Activated T-helper 1 cell treated with anti-CD3 and anti-CD28 coated beads, Interleukin-12 subunit alpha, Interleukin-12 subunit beta, Interleukin-2, Interleukin-4 antibody, amounts not matched to agents 30 ng/mL and 10 ng/mL and 1 ng/mL, durations not matched to agents 14 hours and 24 hours and 36 hours (primary cell): Measurements from ENCODE around the gene SSBP3. TPM values are rescaled to one million over a fixed set of nuclear protein-coding genes. Genes with fewer than 3 reads are reported as not detected.
"Not testable (repeated sequence)": the region's sequence is repeated elsewhere in the genome, so short reads cannot be mapped to it uniquely, and the experiment has no call there.

Source experiments
- DNase-seq: peaks from one replicate; pipeline ENCODE4 v3.0.0; 2021; ENCODE audit warnings: low spot score
- H3K27ac Mint-ChIP-seq: one replicate; pipeline ENCODE4 v1.8.0; 2021; ENCODE audit warnings: mild to moderate bottlenecking, mixed read lengths
- H3K27me3 Mint-ChIP-seq: one replicate; pipeline ENCODE4 v1.8.0; 2022; ENCODE audit warnings: mild to moderate bottlenecking, moderate library complexity, mixed read lengths; ENCODE audit not compliant: insufficient read depth
- H3K36me3 Mint-ChIP-seq: one replicate; pipeline ENCODE4 v1.8.0; 2021; ENCODE audit warnings: low read depth, mixed read lengths
- H3K4me1 Mint-ChIP-seq: one replicate; pipeline ENCODE4 v1.8.0; 2021; ENCODE audit warnings: low read depth, mixed read lengths
- H3K4me3 Mint-ChIP-seq: one replicate; pipeline ENCODE4 v1.8.0; 2021; ENCODE audit warnings: mild to moderate bottlenecking, moderate library complexity, mixed read lengths
- H3K9me3 Mint-ChIP-seq: one replicate; pipeline ENCODE4 v1.8.0; 2021; ENCODE audit warnings: mixed read lengths
- intact Hi-C: fragments of 100-400 bp; cut with micrococcal nuclease; formaldehyde crosslinking; loops from one replicate; pipeline ENCODE4 v1.15.1; 2024
- total RNA-seq: library from RNA; stranded (reverse); gene quantifications from 2 replicates; pipeline ENCODE4 v1.2.3, GENCODE V29; 2022

SSBP3 gene
- total RNA-seq, 1 donor from 2014 or later: 98.0 TPM

DNA sequence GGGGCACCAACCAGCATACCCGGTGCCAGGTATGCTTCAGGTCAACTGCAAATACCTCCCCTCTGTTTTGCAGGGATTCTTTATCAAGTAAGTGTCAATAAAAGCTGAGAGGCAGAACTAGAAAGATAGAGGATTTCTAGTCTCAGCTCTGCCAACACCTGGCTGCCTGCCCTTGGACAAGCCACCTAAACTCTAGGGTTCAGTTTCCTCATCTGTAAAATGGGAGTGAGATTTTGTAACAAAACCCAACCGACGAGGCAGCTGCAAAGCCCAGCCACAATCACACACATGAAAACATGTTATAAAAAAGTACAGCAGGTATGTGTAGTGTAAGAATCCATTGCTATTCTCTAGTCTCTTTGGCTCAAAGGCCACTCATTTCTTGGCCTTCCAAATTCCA is 8.2 kb downstream of the SSBP3 start:
- Mint-ChIP-seq H3K36me3 (peaks cover 77% of the 10 kb centered on the region), H3K27ac (no peak overlapping the region), H3K4me1 (peaks cover 74% of the 10 kb centered on the region), H3K9me3 (no peaks in the 10 kb centered on the region), H3K4me3 (no peak overlapping the region), H3K27me3 (no peaks in the 10 kb centered on the region)
- intact Hi-C loops: loop anchor here (2.0 kb wide), 2 partner anchors 167 to 197 kb away; partner anchors contain the start of genes CYB5RL and MRPL37
- no peak for DNase-seq

DNA sequence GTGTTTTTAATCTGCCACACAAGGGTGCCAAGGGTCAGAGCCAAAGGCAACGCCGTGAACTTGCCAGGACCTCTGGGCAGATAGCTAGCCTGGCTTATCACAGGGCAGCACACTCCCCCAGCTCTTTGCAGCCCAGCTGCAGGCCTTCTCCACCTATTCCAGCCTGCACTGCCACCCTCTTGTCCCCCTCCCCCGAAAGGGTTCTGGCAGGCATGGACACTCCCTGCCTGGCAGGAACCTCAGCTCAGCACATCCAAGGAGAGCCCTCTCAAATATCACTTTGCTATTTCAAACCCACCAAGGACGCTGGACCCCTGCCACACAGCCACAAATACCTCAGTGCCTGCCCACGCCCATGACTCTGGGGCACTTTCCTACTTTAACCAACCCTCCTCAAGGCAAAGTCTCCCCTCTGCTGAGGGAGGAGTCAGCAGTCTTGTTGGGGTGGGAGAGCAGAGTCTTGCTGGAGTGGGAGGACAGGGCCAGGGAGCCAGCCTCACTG is 9.1 kb downstream of the SSBP3 start:
- no peak overlapping the region for H3K27ac Mint-ChIP-seq
- H3K4me3 Mint-ChIP-seq: no peak overlapping the region
- intact Hi-C loops: no loop called here
- H3K9me3 Mint-ChIP-seq: no peaks in the 10 kb centered on the region
- no peaks in the 10 kb centered on the region for H3K27me3 Mint-ChIP-seq
- peaks cover 70% of the 10 kb centered on the region for H3K4me1 Mint-ChIP-seq
- no peak for DNase-seq
- H3K36me3 Mint-ChIP-seq: peaks cover 76% of the 10 kb centered on the region

DNA sequence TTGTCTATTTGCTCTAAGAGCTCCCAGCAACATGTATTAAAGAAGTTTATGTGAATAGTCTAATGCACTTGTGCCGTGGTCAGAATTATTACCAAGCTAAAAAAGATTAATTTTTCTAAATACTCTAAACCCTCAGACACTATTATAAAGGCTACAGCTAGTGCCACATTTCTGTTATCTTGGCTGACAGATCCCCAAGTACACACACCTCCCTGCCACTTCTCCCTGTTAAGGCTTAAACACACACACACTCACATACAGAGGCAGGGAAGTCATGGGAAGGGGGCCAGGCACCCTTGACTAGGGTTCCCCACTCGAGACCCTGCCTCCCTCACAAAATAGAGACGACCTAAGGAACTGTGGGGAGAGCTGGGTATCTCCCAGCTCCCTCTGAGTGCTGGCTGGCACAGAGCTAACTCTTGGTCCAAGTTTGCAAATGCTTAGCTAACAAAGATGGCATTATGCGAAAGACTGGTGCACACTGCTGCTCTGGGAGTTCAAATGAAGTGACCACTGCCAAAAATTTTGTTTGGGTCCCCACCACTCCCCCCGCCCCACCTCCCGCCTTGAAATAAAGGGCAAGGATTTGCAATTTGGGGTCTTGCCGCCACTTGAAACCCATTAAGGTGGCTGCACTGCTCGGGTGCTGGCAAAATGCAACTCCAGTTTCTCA is 9.8 kb downstream of the SSBP3 start:
- Mint-ChIP-seq H3K27me3 (no peaks in the 10 kb centered on the region), H3K9me3 (no peaks in the 10 kb centered on the region), H3K36me3 (peaks cover 69% of the 10 kb centered on the region), H3K27ac (peak overlapping the region; percentile 53), H3K4me3 (no peak overlapping the region), H3K4me1 (peaks cover 63% of the 10 kb centered on the region)
- no peak for DNase-seq
- intact Hi-C loops: no loop called here

DNA sequence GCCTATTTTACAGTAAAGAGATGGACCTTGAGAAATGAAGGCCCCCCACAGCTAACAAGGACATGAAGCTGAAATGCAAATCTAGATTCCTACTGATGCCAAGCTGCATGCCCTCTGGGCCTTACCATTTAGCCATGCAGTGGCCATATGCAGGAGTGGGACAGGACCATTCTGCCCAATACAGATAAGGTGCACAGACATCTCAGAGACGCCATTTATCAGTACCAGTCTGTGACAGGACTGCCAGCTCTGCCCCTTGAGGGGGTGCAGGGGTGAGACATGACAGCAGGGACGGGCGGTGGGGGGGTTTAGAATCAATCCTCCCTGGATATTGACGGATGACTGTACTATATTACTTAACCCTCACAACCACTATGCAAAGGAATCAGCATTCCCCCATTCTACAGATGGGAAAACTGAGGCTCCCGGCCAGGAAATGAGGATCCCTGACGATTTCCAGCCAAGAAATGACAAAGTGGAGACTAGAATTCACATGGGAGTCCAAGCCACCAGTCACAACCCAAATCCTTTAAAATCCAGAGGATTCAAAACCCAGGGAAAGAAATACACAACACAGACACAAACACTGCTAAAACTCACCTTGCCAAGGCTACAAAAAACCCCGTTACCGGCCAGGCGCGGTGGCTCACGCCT is 10.8 kb downstream of the SSBP3 start:
- no peak overlapping the region for H3K27ac Mint-ChIP-seq
- H3K4me1 Mint-ChIP-seq: peaks cover 54% of the 10 kb centered on the region
- H3K36me3 Mint-ChIP-seq: peaks cover 60% of the 10 kb centered on the region
- H3K27me3 Mint-ChIP-seq: no peaks in the 10 kb centered on the region
- DNase-seq: no peak
- intact Hi-C loops: no loop called here
- H3K9me3 Mint-ChIP-seq: no peaks in the 10 kb centered on the region
- no peak overlapping the region for H3K4me3 Mint-ChIP-seq

DNA sequence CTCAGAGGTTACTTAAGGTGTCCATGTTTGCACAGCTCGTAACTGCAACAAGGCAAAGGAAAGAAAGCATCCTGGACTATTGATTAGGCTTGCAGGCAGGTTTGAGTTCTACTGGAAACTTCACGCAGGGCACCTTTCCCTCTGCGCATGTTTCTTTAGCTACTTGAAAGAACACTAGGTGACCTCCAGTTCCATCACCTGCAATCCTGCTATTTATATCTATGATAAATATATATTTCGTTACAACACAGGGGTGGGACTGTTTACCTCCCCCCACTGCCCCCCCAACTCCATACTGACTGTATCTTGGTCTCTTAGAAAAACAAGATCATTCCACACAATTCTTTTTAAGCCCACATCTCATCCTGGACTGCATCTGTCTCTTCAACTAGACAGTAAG is 12.1 kb downstream of the SSBP3 start:
- Mint-ChIP-seq H3K27me3 (no peaks in the 10 kb centered on the region), H3K27ac (no peak overlapping the region), H3K36me3 (peaks cover 53% of the 10 kb centered on the region), H3K4me1 (peaks cover 47% of the 10 kb centered on the region), H3K4me3 (no peak overlapping the region), H3K9me3 (no peaks in the 10 kb centered on the region)
- intact Hi-C loops: no loop called here
- no peak for DNase-seq

DNA sequence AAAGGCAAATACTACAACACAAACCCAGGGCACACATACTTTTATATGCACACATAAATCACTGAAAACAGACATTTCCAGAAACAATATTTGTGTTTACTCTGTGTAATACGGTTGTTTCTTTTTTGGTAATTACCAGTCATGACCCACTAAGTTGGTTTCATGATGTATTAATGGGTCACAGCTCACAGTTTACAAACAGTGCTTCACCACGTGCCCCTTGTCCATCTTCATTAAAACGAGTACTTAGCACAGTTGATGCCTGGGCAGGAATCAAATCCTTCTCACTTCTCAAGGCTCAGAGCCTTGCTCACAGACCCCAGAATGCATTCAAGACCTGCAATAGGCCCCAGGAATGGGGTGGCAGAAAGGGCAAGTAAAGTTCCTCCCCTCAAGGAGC is 13.8 kb downstream of the SSBP3 start:
- no peak for DNase-seq
- Mint-ChIP-seq H3K27ac (peak overlapping the region; percentile 44), H3K4me3 (no peak overlapping the region), H3K9me3 (no peaks in the 10 kb centered on the region), H3K36me3 (peaks cover 45% of the 10 kb centered on the region), H3K4me1 (peaks cover 40% of the 10 kb centered on the region), H3K27me3 (no peaks in the 10 kb centered on the region)
- intact Hi-C loops: no loop called here

DNA sequence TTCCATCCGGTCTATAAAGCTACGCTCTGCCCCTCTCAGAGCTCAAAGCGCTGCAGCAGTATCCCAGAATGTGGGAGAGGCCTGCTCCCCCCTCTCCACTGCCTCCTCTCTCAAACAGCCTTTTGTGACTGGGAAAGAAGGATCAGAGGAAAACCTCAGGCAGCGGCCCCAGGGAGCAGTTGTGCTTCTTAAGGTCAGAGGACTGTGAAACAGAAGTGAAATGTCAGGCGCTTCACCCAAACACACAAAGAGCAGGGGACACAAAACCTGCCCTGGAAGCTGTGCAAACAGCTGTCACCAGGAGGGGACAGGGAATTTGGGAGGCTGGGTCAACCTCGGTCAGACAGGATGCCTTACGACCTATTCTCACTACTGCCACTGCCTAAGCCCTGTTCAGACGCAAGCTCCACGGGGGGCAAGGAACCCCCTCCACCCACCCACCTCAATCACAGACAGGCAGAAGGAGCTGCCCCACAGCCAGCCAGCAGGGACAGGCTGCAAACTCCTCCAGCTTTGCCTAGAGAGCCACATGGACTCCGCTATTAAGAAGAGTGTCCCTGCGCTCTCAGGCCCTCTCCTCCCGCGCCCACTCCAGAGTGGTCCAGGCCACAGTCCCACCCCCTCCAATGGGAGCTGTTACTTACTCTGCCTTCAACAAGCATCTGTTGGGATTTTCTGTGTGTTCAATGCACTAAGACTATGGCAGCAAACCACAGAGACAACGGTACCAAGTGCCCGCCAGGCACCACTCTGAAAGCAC is 14.6 kb downstream of the SSBP3 start:
- Mint-ChIP-seq H3K9me3 (no peaks in the 10 kb centered on the region), H3K4me3 (no peak overlapping the region), H3K27ac (no peak overlapping the region), H3K27me3 (no peaks in the 10 kb centered on the region), H3K4me1 (peaks cover 40% of the 10 kb centered on the region), H3K36me3 (peaks cover 39% of the 10 kb centered on the region)
- intact Hi-C loops: no loop called here
- DNase-seq: no peak

DNA sequence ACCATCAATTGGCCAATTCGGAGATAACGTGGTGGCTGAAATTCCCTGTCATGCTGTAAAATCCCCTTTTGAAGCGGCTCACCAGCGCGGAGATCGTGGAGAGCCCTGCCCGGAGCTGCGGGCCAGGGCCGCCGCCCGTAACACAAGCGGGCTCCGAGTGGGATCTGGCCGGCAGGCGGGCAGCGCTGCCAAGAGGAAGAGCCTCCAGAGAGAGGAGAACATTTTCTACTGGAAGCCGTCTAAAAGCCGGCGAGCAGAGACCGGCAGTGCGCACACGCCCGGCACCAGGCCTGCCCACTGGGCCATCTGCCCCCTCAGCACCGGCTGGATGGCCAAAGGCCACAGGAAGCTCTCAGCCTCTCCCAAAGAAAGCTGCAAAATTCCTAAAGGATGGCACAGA is 15.5 kb downstream of the SSBP3 start:
- DNase-seq: no peak
- no peaks in the 10 kb centered on the region for H3K27me3 Mint-ChIP-seq
- peaks cover 39% of the 10 kb centered on the region for H3K4me1 Mint-ChIP-seq
- no peak overlapping the region for H3K4me3 Mint-ChIP-seq
- no peaks in the 10 kb centered on the region for H3K9me3 Mint-ChIP-seq
- intact Hi-C loops: no loop called here
- H3K27ac Mint-ChIP-seq: no peak overlapping the region
- H3K36me3 Mint-ChIP-seq: peaks cover 34% of the 10 kb centered on the region

DNA sequence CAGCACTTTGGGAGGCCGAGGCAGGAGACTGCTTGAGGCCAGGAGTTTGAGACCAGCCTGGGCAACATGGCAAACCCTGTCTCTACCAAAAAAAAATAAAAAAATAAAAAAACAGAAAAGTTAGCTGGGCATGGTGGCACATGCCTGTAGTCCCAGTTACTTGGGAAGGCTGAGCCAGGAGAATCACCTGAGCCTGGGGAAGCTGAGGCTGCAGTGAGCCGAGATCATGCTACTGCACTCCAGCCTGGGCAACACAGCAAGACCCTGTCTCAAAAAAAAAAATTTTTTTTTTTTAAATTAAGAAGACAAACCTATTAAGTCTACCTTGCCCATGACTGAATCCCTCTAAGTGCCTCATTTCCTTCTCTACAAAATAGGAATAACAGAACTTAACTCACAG is 16.6 kb downstream of the SSBP3 start:
- peaks cover 41% of the 10 kb centered on the region for H3K4me1 Mint-ChIP-seq
- intact Hi-C loops, DNase-seq, H3K27me3 Mint-ChIP-seq, H3K27ac Mint-ChIP-seq, H3K9me3 Mint-ChIP-seq, H3K4me3 Mint-ChIP-seq: not testable (repeated sequence)
- peaks cover 34% of the 10 kb centered on the region for H3K36me3 Mint-ChIP-seq

DNA sequence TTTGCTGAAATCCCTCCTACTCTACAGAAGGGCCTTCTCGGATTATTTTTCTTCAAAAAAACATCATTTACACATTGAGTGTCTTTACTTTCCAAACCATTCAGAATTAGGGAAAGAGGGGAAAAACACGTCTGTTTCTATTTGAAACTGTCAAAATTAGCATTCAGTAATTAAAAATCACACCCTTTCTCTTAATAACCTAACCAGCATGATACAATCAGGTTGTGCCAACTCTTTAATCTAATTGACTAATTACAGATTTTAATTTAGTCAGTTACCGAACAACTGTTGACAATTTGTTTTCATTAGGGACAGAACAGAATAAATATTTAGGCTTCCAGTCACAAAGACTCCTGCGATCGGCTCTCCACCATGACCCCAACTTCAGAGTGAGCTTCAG is 18.8 kb downstream of the SSBP3 start:
- Mint-ChIP-seq H3K36me3 (peaks cover 23% of the 10 kb centered on the region), H3K27ac (no peak overlapping the region), H3K9me3 (no peaks in the 10 kb centered on the region), H3K4me1 (peaks cover 40% of the 10 kb centered on the region), H3K4me3 (no peak overlapping the region), H3K27me3 (no peaks in the 10 kb centered on the region)
- no peak for DNase-seq
- intact Hi-C loops: no loop called here

DNA sequence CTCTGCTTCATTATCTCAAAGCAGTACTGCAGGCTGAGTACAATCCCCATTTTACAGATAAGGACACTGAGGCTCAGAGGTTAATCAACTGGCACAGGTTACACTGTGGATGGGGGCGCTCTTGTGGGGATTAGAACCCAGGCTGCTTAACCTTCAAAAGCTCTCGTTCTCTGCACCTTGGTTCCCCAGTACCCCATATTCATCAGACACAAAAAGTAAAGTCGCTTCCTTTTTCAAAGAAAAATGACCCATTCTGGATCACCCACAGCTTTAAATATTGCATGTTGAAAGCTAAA is 20.5 kb downstream of the SSBP3 start:
- Mint-ChIP-seq H3K4me3 (no peak overlapping the region), H3K27me3 (no peaks in the 10 kb centered on the region), H3K9me3 (no peaks in the 10 kb centered on the region), H3K36me3 (peaks cover 27% of the 10 kb centered on the region), H3K27ac (no peak overlapping the region), H3K4me1 (peaks cover 47% of the 10 kb centered on the region)
- intact Hi-C loops: no loop called here
- DNase-seq: no peak

DNA sequence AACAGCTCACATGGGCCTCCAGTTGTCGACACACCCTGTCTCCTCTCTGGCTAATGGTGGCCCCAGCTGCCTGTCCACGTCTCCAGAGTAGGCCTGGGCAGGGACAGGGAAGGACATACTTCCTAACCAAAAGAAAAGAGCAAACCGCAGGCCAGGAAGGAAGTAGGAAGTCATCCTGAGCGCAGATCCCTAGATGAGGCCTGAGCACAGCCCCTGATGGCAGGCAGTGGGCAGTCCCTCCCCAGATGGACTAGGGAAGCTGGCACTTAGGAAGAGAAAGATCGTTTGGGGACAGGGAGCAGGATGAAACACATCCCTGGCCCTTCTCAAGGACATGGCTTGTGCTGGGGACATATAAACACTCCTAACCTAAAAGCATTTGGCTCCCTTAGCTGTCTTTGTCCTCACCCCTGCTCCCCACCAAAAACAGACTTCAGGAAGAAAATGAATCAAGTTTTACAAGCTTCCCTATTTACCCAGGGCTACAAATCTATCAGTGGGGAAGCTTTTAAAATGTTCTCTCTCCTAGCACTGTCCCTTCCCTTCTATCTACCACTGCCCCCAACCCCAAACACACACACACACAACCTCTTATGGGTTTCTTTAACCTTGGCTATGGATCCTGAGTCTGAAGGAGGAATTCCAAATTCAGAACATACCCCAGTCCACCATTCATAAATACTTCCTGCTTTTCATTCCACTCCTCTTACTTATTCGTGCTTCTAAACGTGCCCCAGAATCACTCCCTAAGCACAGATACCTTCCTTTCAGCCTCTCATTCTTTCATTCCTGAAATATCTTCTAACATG is 21.1 kb downstream of the SSBP3 start:
- Mint-ChIP-seq H3K36me3 (peaks cover 25% of the 10 kb centered on the region), H3K27ac (no peak overlapping the region)

More for the DNA sequence above, 21.1 kb downstream of the SSBP3 start:
- no peak overlapping the region for H3K4me3 Mint-ChIP-seq
- H3K9me3 Mint-ChIP-seq: no peaks in the 10 kb centered on the region
- DNase-seq: no peak
- intact Hi-C loops: no loop called here
- no peaks in the 10 kb centered on the region for H3K27me3 Mint-ChIP-seq
- peaks cover 49% of the 10 kb centered on the region for H3K4me1 Mint-ChIP-seq
